Stimulated activated CD8-positive, alpha-beta memory T cell treated with anti-CD3 and anti-CD28 coated beads, Interleukin-15, amount 100 ng/mL, for 24 hours (primary cell): ENCODE results near the gene ARHGAP8.
"Not testable (repeated sequence)": the region's sequence is repeated elsewhere in the genome, so short reads cannot be mapped to it uniquely, and the experiment has no call there.

Experiments used
- DNase-seq: peaks from one replicate; pipeline ENCODE4 v3.0.0-alpha.2; 2020; ENCODE audit warnings: low read depth

Gene ARHGAP8

DNA sequence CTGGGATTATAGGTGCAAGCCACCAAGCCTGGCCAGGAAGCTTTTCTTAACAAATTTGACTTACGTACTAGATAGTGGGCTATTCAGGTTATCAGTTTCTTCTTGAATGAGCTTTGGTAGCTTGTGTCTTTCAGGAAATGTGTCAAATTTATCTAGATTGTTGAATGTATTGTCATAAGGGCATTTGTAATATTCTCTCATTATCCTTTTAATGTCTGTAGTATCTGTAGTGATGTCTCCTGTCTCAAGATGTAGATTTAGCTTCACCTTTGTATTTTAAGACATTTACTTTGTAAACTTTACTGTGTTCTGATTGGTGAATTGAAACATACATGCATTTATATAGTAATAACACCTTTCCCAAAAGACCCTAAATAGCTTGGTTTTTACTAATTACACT is 20.7 kb downstream of the ARHGAP8 start:
- no peak for DNase-seq

DNA sequence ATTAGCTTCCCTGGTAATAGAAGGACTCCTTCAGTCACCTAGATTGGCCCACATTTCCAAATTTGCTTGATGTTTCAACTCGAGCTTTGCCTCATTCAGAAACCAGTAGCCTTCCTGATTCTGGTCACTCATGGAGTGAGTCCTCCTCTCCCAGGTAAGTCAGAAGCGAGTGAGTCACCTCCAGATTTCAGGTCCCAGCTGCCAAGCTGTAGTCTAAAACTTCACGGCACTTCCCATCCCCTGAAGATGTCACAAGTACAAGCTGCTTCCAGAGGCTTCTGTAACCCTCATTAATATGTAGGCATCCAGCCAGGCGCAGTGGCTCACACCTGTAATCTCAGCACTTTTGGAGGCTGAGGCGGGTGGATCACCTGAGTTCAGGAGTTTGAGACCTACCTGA is 23.5 kb downstream of the ARHGAP8 start:
- DNase-seq = no peak

DNA sequence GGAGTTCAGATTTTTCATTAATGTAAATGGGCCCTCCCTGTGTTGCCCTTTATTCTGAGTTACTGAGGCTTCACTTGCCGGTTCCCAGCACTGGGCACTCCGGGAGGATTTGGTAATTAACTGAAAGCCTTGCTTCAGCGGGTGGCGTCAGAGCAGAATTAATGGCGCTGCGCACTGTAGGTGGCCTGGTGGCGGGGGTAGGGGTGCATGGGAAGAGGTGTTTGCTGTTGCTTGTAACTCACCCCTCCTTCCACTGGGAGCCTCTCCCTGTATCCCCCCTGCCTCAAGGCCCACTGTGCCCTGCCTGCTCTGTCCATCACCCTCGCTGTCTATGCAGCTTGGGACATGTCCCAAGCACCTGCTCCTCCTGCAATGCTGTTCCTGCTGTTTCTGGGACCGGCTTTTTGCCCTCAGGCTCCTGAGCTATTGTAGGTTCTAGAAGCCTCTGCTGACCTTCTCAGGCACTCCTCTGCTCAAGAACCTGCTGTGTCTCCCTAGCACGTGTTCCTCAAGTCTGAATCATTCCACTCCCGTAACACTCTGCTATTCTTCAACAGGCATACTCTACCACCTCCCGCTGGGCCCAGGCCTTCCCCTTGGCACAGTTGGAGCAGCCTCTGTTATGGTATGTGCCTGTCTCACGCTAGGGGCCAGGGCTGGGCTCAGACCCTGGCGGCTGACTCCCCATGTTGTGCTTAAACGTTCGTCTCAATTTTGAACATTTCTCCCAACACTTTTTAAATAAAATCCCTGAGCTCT is 24.4 kb downstream of the ARHGAP8 start:
- DNase-seq = no peak

DNA sequence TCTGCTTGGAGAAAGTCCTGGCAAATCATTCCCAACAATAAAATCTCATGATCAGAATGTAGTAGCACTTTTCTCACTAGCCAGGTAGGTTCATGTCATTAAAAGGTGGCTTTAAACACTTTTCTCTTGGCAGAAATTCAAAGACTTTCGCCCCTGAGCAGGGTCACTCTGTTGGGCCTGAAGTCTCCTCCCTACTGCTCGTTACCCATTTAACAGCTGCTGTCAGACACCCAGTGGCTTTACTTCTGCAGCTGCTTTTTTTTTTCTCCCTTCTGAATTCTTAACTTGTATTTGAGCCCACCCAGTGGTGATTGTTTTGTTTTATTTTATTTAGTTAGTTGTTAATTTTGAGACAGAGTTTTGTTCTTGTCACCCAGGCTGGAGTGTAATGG is 25.0 kb downstream of the ARHGAP8 start:
- DNase-seq = no peak

DNA sequence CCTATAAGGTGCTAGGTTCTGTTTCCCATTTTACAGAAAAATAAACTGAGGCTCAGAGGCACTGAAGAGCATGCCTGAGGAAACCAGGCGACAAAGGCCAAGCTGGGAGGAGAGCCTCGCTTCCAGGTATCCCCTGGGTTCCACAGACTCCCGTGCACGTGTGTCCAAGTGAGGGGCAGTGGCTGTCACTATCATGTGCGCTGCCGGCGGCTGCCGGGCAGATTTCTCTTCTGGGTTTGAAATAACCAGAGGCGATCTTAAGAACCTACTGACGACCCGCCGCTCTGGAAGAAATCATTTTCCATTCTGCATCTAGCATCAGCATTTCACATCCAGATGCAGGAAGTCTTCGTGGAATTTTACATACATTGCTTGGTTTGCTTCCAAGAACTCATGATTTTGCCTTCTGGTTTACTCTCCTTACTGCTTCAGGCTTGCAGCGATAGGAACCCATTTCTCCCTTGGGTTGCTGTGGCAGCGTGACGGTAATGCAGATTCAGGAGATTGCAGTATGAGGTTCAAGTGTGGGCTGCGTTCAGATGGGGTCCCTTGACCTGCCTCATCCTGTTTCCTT is 28.6 kb downstream of the ARHGAP8 start:
- DNase-seq = no peak

DNA sequence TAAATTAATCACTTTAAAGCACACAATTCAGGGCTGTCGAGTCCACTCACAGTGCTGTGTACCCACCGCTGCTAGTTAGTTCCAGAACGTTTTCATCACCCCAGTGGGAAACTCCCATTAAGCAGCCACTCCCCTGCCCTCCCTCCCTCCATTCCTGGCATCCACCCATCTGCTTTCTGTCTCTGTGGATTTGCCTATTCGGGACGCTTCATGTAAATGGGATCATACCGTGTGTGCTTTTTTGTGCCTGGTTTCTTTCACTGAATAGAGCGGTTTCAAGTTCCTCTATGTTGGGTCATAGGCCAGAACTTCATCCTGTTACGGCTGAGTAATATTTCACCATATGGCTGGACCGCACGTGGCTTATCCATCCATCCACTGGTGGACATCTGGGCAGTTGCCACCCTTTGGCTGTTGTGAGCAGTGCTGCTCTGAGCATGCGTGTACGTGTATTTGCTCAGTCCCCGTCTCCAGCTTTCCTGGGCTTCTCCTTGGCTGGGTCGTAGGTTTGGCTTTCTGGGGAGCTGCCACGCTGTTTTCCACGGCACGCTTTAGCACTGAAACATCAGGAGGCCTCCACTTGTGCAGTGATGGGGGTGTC is 30.1 kb downstream of the ARHGAP8 start:
- DNase-seq = no peak

DNA sequence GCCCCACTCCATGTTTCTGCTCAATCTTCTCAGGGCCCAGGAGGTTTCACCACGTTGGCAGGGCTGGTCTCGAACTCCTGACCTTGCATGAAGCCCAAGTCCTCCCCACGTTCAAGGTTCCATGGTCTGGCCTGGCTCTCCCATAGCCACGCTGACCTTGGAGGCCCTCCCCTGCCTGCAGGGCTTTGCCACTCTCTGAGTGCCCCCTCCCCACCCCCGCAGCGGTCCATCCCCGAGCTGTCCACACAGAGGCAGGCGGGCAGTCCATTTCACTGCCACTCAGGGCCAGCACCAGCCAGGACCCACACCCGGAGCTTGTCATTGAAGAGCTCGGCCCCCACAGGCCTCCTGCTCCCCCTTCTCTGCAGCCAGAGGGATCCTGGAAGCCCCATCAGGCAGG is 30.7 kb downstream of the ARHGAP8 start:
- no peak for DNase-seq

DNA sequence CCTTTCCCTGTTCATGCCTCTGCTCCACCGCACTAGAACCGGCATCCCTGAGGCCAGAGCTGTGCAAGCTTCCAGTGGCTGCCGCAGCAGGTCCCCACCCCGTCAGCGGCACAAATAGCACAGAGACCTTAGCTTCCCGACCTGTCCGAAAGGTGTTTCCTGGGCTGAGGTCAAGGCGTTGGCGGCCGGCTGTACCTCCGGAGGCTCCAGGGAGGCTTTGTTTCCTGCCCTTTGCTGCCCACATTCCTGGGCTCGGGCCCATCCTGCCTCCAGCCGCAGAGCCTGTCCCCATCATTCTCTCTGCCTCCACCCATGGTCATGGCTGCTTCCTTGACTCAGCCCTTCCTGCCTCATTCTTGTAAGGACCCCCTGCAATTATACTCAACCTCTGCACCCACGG is 31.2 kb downstream of the ARHGAP8 start:
- no peak for DNase-seq

DNA sequence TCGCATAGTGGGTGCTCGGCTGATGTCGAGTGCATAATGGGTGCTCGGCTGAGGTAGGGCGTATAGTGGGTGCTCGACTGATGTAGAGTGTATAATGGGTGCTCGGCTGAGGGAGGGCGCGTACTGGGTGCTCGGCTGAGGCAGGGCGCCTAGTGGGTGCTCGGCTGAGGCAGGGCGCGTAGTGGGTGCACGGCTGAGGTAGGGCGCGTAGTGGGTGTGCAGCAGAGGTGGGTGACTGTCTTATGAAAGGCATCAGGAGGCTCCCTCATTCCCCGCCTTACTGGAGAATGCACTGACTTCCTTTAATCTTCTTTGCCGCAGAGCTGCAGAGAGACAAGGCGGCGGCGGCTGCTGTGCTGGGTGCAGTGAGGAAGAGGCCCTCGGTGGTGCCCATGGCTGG is 33.8 kb downstream of the ARHGAP8 start:
- DNase-seq = no peak

DNA sequence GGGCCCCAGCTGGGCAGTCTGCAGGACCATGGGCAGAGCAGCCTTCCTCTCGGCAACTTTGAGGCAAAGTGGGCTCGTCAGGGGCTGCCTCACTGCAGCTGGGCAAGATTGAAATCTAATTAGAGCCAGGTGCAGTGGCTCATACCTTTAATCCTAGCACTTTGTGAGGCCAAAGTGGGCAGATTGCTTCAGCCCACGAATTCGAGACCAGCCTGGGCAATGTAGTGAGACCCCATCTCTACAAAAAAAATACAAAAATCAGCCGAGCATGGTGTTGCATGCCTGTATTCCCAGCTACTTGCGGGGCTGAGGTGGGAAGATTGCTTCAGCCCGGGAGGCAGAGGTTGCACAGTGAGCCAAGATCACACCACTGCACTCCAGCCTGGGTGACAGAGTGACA is 34.2 kb downstream of the ARHGAP8 start:
- DNase-seq = no peak

DNA sequence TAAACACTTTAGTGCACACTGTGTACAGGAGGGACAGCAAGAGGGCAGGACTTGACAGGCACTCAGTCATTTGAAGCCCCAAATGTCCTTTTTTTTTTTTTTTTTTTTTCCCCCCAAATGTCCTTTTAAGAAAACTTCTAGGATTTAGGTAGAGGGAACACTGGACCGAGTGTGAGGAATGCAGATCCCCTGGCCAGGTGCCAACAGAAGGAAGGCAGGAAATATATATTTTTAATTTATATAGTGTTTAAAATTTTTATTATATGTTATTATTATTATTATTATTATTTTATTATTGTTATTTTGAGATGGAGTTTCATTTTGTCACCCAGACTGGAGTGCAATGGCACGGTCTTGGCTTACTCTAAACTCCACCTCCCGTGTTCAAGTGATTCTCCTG is 35.5 kb downstream of the ARHGAP8 start:
- DNase-seq = no peak

DNA sequence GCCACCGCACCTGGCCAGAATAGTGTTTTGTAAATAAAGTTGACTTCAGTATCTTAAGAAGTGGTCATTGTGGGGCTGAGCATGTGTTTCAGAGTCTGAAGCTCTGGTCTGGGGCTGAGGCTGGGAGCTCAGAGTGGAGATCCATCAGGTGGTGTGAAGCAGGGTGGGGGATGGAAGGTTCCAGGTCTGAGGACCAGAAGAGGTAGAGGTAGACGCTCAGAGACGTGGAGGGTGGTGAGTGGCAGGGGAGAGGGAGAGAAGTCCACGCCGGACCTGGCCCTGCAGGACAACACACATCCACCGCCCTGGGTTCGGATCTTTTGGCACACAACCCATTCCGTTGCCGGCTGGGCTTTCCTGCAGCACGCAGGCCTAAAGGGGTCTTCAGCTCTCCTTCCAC is 40.7 kb downstream of the ARHGAP8 start:
- no peak for DNase-seq

DNA sequence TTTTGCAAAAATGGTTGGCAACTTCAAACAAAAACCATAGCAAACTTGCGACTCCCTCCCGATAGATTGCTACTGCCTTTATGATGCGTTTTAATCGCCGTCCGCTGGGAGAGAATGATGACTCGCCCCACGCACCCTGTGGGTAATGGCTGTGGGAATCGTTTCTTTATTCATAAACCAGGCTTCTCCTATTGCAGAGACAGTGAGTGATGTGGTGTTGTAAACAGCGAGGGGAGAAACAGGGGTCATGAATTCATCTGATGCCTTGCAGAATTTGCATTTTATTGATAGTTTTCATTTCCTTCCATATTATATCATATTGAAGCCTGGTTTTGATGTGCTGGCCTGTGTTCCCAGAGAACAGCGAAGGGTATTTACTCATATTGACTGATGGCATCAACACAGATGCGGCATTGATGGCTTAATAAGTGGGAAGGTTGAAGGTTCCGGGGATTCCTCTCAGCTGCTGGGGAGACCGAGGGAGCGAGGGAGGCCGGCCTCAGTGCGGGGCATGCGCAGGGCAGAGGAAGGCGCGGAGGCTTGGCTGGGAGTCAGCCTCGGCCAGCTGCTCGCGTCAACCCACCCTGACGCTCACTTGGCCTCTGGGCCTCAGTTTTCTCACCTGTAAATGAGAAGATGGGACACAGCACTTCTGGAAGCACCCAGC is 41.3 kb downstream of the ARHGAP8 start:
- DNase-seq = no peak

DNA sequence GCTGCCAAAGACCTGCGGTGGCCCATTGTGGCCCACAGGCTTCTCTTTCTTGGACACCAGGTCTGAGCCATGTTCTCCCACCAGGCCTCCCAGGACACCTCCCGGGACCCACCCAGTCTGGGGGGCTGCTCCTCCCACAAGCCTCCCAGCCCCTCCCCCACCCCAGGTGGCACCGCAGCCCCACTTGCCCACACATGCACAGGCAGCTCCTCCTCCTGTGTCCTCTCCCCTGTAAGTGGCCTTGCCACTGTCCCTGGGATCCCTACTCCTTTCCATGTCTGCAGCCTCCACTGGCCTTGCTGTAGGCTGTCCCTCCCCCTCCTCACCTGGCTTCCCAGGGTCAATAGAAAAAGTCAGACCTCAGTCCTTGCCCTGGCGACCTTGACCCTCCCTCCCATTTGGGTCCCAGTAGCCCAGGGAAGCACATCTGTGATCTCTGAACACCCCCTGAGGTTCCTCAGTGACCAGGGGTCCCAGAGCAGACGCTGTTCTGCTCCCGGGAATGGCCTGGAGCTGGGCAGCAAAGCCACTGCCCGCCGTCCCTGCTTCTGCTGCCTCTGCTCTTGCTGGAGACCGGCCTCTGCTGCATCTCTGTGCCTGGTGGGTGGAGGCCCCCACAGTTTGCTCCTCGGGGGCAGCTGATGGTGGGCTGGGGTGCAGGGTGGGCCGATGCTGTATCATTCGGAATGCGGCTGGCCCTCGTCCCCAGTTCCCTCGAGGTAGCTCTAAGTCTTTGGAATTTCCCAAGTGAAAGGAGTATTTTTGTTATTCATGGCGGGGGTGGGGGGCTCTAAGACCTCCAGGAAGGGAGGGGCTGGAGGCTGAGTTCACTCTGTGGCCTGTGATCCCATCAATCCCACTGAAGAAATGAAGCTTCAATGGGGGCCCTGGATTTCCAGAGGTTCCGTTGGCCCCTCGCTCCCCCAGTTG is 43.6 kb downstream of the ARHGAP8 start:
- DNase-seq = no peak

DNA sequence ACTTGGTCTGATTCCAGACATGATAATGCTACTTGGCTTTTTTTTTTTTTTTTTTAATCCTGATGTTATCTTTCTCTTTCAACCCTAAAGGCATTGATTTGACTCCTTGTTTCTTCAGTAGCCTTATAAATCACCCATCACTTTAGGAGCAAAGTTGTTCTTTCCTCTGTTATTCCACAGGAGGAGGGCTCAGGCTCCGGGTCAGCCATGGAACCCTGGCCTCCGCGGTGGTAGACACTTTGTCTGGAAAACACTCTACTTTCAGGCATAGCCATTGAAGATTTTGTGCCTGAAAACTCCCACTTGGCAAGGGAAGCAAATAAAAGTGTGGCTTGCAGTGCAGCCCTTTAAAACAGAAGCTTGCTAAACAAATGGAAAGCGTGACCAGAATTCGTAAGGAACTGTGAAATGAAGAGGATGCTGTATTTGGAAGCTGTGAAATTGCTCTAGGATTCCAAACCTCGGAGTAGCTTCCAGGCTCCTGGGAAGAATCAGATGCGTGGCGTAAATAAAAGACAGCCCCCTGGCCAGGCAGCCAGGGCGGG is 44.9 kb downstream of the ARHGAP8 start:
- DNase-seq = no peak

DNA sequence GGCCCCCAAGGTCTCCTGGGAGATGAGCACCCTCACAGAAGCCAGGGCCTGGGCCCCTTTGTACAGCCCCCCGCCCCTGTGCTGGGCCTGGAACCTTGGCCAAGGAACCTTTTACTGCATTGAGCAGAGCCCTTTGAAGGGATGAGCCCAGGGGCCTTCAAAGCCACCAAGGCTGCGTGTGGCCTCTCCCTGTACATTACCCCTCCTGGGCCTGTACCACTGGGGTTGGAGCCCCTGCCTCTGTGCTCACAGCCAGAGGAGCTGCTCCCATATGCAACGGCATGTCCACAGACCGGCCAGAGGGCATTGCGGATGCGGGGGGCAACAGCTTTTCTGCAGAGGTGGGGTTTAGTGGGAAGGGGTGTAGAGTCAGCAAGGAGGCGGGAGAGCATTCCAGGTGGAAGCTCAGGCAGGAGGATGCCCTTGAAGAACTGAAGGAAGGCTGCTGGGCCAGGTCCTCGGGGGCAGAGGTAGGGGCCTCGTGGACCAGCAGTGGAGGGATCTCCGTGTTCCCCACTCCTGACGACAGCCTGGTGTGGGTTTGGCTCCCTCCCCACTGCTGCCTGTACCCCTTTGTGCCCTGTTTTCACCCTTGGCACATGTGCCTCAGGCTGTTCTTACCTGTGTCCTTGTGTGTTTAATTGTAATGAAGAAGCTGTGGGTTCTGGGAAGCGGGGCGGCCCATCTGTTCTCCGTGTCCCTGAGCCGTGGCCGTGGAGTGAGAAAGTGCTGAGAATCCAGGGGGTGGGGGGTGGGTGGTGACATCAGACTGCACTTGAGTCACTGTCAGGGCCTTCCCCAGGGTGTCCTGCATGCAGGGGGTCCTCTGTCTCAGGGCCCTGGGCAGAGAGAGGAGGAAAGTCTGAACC is 46.9 kb downstream of the ARHGAP8 start:
- no peak for DNase-seq

DNA sequence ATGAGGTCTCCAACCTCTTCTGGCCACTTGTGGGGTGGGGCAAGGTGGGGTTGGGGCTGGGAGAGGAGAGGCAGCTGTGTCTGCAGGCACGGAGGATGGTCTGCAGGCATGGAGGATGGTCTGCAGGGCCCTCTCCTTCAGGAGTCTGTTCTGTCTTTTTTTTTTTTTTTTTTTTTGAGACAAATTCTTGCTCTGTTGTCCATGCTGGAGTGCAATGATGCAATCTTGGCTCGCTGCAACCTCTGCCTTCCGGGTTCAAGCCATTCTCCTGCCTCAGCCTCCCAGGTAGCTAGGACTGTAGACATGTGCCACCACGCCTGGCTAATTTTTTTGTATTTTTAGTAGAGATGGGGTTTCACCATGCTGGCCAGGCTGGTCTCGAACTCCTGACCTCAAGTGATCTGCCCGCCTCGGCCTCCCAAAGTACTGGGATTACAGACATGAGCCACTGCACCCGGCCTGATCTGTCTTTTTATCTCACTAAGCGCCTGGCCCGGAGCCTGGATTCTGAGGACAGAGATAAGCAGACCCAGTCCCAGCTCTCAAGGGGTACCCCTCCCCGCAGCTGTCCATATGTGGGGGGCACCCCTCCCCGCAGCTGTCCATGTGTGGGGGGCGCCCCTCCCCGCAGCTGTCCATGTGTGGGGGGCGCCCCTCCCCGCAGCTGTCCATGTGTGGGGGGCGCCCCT is 47.7 kb downstream of the ARHGAP8 start:
- DNase-seq = not testable (repeated sequence)

DNA sequence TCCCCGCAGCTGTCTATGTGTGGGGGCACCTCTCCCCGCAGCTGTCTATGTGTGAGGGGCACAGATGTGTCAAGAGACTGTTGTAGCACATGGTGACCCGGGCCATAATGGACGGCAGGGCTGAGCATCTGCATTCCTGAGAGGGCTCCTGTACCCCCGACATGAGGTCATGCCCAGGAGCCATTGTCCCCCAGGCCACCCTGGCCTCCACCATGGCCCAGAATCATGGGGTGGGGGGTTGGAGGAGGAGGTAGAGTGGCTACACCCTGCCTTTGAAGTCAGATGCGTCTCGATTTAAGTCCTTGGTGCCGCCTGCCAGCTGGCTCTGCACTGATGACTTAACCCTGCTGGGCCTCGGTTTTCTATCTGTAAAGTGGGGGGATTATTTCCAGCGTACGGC is 49.1 kb downstream of the ARHGAP8 start:
- no peak for DNase-seq

DNA sequence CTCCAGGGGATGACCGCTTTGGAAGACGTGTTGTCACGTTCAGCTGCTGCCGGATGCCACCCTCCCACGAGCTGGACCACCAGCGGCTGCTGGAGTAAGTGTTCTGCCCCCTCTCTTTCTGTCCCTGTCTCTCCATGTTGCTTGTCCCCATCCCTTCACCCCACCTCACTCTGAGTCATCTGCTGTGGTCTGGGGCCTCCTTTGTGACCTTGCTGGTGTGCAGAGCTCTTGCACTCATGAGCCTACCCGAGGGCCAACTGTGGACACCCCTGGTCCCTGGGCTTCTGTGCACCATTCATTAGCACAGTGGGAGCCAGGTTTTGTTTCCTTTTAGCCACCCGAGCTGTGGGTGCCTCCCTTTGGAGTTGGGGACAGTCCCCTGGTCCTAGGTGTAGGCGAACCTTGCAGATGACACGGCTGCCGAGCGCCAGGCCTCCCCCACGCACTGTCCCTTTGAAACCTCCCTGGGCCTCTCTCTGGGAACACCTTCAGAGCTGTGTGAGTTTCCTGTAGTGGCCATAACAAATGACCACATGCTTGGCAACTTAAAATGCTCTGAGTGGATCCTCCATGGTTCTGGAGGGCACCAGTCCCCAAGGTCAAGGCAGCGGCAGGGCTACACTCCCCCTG is 49.8 kb downstream of the ARHGAP8 start:
- DNase-seq = no peak

DNA sequence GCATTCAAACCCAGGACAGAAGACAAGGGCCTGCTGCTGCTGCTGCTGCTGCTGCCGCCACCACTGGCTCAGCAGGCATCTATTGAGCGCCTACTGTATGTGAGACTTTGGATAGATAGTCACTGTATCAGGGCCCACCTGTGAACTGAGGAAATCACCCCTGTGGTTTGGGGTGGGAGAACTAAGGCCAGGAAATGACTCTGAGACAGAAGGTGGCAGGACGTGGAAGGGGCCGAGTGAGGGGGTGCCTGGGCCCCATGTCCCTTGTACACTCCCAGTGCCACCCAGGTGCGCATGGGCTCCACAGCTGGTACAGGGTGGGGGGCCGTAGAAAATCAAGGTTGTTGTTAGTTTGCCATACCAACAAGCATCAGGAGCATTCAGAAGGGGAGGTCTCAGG is 50.6 kb downstream of the ARHGAP8 start:
- no peak for DNase-seq
